ENCODE measurements around the gene GPR35.

DNA sequence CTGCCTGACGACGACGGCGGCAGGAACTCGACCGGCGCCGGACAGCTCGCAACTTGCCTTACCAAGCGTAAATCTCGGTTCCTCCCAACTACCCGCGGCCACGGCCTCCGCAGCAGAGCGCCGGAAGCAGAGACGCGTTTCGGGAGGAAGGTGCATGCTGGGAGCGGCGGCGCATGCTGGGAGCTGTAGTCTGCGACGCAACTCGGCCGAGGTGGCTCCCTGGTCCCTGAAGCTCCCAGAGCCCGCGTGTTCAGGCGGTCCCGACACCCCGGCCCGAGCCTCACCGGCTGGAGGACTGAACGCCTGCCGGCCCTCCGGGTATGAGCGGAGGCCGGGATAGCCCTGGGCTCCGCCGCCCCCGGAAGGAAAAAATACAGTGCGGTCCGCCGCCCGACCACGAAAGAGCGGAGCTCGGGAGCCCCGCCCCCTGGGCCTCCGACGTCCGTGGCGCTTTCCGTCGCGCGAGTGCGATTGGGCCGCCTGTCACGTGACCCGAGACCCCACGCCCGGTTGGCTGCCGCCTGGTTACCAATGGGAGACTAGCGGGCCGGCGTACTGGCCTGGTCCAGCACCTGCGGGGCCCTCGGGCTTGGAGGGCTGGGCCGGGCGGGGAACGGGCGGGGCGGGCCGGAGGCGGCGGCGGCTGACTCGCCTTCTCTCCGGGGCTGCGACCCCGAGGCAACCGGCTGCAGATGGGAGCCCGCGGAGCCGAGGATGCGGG is 38.9 kb upstream of the GPR35 start, which contains the start of gene CAPN10:
- TF ChIP-seq POLR2AphosphoS5 (IDR thresholded peaks at IDR 0.05; ENCODE audit: low read depth, low read length) (peak; percentile 78), EP300 (IDR thresholded peaks at IDR 0.05; ENCODE audit: borderline replicate concordance in 1 of 2, low read depth in 1 of 2, low read length in 1 of 2) (no peak)
- TF ChIP-seq, protein P1, sequence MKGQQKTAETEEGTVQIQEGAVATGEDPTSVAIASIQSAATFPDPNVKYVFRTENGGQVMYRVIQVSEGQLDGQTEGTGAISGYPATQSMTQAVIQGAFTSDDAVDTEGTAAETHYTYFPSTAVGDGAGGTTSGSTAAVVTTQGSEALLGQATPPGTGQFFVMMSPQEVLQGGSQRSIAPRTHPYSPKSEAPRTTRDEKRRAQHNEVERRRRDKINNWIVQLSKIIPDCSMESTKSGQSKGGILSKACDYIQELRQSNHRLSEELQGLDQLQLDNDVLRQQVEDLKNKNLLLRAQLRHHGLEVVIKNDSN (IDR thresholded peaks at IDR 0.05; ENCODE audit: borderline replicate concordance, low read depth) = peak; percentile 96
- TF ChIP-seq, protein P2, sequence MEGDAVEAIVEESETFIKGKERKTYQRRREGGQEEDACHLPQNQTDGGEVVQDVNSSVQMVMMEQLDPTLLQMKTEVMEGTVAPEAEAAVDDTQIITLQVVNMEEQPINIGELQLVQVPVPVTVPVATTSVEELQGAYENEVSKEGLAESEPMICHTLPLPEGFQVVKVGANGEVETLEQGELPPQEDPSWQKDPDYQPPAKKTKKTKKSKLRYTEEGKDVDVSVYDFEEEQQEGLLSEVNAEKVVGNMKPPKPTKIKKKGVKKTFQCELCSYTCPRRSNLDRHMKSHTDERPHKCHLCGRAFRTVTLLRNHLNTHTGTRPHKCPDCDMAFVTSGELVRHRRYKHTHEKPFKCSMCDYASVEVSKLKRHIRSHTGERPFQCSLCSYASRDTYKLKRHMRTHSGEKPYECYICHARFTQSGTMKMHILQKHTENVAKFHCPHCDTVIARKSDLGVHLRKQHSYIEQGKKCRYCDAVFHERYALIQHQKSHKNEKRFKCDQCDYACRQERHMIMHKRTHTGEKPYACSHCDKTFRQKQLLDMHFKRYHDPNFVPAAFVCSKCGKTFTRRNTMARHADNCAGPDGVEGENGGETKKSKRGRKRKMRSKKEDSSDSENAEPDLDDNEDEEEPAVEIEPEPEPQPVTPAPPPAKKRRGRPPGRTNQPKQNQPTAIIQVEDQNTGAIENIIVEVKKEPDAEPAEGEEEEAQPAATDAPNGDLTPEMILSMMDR (IDR thresholded peaks at IDR 0.05) = no peak

All from SK-N-SH (cell line).